Measurements from ENCODE around the gene CDK1. TPM values are rescaled to one million over a fixed set of nuclear protein-coding genes. Genes with fewer than 3 reads are reported as not detected.

CDK1 gene
- total RNA-seq, 4 donors from 2014 or later: 0.66 to 3.5 (median 3.0) TPM

DNA sequence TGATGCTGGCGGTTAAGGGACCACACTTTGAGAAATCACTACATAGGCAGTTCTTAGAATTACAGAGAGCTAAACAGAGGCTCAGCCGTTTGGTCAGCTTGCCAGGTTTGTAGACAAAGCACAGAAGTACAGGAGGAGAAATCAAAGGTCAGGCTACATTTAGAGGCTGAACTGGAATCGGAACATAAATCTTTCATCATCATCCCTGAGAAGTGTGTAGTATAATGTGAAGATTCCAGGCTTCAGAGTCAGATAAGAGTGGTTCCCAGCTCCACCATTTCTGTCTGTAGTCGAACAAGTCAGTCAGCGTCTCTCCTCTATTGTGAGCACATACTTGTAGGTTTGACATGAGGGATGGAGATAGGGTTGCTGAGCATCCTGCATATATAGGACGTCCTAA, 18.9 kb downstream of the CDK1 start:
- TF ChIP-seq, protein P1, sequence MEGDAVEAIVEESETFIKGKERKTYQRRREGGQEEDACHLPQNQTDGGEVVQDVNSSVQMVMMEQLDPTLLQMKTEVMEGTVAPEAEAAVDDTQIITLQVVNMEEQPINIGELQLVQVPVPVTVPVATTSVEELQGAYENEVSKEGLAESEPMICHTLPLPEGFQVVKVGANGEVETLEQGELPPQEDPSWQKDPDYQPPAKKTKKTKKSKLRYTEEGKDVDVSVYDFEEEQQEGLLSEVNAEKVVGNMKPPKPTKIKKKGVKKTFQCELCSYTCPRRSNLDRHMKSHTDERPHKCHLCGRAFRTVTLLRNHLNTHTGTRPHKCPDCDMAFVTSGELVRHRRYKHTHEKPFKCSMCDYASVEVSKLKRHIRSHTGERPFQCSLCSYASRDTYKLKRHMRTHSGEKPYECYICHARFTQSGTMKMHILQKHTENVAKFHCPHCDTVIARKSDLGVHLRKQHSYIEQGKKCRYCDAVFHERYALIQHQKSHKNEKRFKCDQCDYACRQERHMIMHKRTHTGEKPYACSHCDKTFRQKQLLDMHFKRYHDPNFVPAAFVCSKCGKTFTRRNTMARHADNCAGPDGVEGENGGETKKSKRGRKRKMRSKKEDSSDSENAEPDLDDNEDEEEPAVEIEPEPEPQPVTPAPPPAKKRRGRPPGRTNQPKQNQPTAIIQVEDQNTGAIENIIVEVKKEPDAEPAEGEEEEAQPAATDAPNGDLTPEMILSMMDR (IDR thresholded peaks at IDR 0.05): no peak
- TF ChIP-seq POLR2A (IDR thresholded peaks at IDR 0.05) (no peak), EP300 (IDR thresholded peaks at IDR 0.05) (no peak)
- no peaks in the 10 kb centered on the region for H3K36me3 ChIP-seq
- 67 to 76% methylated on average over 6 of the region's 6 CpGs for WGBS, 2 donors

DNA sequence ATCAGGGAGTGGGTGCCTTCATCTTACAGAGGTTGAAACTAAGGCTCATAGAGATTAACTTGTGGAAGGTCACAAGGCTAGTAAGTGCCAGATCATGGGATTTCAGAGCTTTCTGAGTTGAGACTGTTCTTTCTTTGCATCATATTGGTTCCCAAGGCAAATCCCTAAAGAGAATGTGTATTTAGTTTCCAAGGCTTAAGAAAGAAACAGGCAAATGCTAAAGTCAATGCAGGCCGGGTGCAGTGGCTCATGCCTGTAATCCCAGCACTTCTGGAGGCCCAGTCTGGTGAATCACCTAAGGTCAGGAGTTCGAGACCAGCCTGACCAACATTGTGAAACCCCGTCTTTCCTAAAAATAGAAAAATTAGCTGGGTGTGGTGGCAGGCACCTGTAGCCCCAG, 19.8 kb downstream of the CDK1 start:
- TF ChIP-seq EP300 (IDR thresholded peaks at IDR 0.05) (no peak), POLR2A (IDR thresholded peaks at IDR 0.05) (no peak)
- TF ChIP-seq, protein P1 (IDR thresholded peaks at IDR 0.05): no peak
- Histone ChIP-seq H3K27ac (no peak overlapping the region), H3K4me3 (no peak overlapping the region), H3K9me3 (no peaks in the 10 kb centered on the region), H3K36me3 (no peaks in the 10 kb centered on the region), H3K4me1 (peaks cover 0 to 5% (median 0%) of the 10 kb centered on the region in 4 donors), H3K27me3 (no peaks in the 10 kb centered on the region)
- DNase-seq (ENCODE audit: low spot score in 2 of 2): no peak
- 94 to 96% methylated on average over 3 of the region's 3 CpGs for WGBS, 2 donors

More for the DNA sequence above, 18.9 kb downstream of the CDK1 start:
- Histone ChIP-seq H3K4me3 (no peak overlapping the region), H3K27me3 (no peaks in the 10 kb centered on the region), H3K27ac (no peak overlapping the region), H3K4me1 (peaks cover 0 to 5% (median 0%) of the 10 kb centered on the region in 4 donors), H3K9me3 (no peaks in the 10 kb centered on the region)
- no peak for DNase-seq (ENCODE audit: low spot score in 2 of 2)

DNA sequence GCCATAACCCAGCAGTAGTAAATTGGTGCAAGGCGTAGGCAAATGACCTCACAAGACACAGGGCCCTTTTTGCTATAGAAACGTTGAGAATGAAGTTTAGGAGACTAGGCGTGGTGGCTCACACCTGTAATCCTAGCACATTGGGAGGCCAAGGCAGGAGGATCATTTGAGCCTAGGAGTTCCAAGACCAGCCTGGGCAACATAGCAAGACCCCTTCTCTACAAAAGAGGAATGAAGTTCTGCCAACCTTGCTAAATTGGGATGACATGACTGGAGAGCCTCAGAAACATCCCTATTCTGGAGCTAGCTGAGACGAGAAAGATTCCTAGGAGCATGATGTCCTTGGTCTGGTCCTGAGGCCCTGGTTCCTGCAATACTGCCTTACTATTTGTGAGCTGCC, 20.6 kb downstream of the CDK1 start:
- H3K36me3 ChIP-seq: no peaks in the 10 kb centered on the region
- peaks cover 0 to 5% (median 0%) of the 10 kb centered on the region in 4 donors for H3K4me1 ChIP-seq
- no peaks in the 10 kb centered on the region for H3K9me3 ChIP-seq
- no peaks in the 10 kb centered on the region for H3K27me3 ChIP-seq
- DNase-seq (ENCODE audit: low spot score in 2 of 2): no peak
- no peak overlapping the region for H3K4me3 ChIP-seq
- WGBS, 2 donors: 70 to 74% methylated on average over 4 of the region's 4 CpGs
- TF ChIP-seq, protein P1 (IDR thresholded peaks at IDR 0.05): no peak
- no peak for TF ChIP-seq EP300 (IDR thresholded peaks at IDR 0.05)
- TF ChIP-seq POLR2A (IDR thresholded peaks at IDR 0.05): no peak
- H3K27ac ChIP-seq: no peak overlapping the region

DNA sequence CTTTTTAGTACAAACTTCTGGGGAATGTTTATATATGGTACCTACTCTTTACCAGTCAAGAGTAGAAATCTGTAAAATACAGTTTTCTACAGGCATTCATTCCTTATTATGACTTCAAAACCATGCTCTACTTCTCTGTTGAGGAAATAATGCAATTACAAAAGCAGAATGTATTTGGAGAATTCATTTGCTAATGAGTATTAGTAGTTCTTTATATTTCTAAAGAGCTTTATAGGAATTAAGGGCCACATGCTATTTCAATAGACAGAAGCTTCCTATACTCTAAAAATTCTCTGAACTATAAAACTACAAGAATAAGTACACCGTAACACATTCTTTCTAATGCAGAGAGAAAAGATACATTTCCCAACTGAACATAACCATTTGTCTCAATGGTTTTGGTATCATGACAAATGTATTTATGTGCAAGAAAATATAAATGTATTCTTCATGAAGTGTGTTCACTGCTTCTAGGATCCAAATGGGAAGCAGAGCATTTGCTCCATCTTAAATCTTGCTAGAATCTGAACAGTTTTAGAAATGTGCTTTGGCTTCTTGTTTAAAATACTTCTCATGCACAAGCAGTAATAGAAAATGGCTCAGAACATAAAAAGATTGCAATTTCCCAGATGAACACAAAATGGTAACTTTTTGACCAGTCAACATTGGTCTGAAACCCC, 21.8 kb downstream of the CDK1 start:
- Histone ChIP-seq H3K4me3 (no peak overlapping the region), H3K27me3 (no peaks in the 10 kb centered on the region), H3K4me1 (peaks cover 0 to 5% (median 0%) of the 10 kb centered on the region in 4 donors), H3K27ac (no peak overlapping the region), H3K9me3 (no peaks in the 10 kb centered on the region), H3K36me3 (no peaks in the 10 kb centered on the region)
- TF ChIP-seq POLR2A (IDR thresholded peaks at IDR 0.05): no peak
- TF ChIP-seq, protein P1 (IDR thresholded peaks at IDR 0.05): no peak
- TF ChIP-seq EP300 (IDR thresholded peaks at IDR 0.05): no peak
- 95 to 96% methylated on average over 1 of the region's 1 CpG for WGBS, 2 donors
- no peak for DNase-seq (ENCODE audit: low spot score in 2 of 2)

DNA sequence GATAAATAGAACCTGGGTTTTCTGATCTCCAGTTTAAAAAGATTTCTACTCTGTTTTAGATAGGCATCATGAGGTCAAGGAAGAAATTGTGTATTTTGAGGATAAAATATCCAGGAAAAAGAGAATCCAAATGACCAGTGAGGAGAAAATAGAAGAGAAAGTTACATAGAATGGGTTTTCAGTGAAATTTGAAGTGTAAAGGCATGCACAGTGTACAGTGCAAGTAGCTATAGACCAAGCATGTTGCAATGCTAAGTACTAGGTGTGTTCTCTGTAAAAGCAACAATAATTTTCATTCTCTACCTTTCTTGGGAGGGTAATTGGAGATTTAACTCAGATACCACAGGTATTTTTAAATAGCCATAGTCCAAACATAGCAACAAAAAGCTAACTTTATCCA, 22.6 kb downstream of the CDK1 start:
- Histone ChIP-seq H3K9me3 (no peaks in the 10 kb centered on the region), H3K27me3 (no peaks in the 10 kb centered on the region), H3K36me3 (no peaks in the 10 kb centered on the region), H3K4me1 (peaks cover 0 to 5% (median 0%) of the 10 kb centered on the region in 4 donors), H3K4me3 (no peak overlapping the region), H3K27ac (no peak overlapping the region)
- TF ChIP-seq, protein P1 (IDR thresholded peaks at IDR 0.05): no peak
- no peak for TF ChIP-seq EP300 (IDR thresholded peaks at IDR 0.05)
- no peak for TF ChIP-seq POLR2A (IDR thresholded peaks at IDR 0.05)
- no peak for DNase-seq (ENCODE audit: low spot score in 2 of 2)
